Keratinocyte (primary cell): ENCODE measurements around the gene TBRG4. TPM values are rescaled to one million over a fixed set of nuclear protein-coding genes. Genes with fewer than 3 reads are reported as not detected.

Experiments
- DNase-seq: peaks from one replicate; pipeline ENCODE4 v3.0.0-alpha.2; 2011; ENCODE audit warnings: low read depth, missing footprints, low spot score
- FAIRE-seq: peaks from 2 replicates; lab custom pipeline; 2011; peaks lifted over from hg19 to GRCh38; lab: Jason Lieb, UNC
- H2AFZ ChIP-seq: 2 replicates; pipeline ENCODE4 v1.6.0; 2012; ENCODE audit warnings: low read length, control low read depth, inconsistent platforms; ENCODE audit not compliant: control insufficient read depth
- H3K27ac ChIP-seq: 2 replicates; pipeline ENCODE4 v1.5.1; 2011; ENCODE audit warnings: low read length; ENCODE audit not compliant: control insufficient read depth, insufficient read depth
- H3K27me3 ChIP-seq: 3 replicates; pipeline ENCODE4 v1.6.0; 2011; ENCODE audit warnings: low read length; ENCODE audit not compliant: control insufficient read depth, insufficient read depth; ENCODE audit errors: extremely low read depth
- H3K36me3 ChIP-seq, 2 experiments: 2 replicates in 1 of 2; 3 replicates in 1 of 2; pipeline ENCODE4 v1.5.1; 2011; ENCODE audit warnings: low read length in 2 of 2, mild to moderate bottlenecking in 1 of 2; ENCODE audit not compliant: control insufficient read depth in 2 of 2, insufficient read depth in 2 of 2; ENCODE audit errors: extremely low read depth in 1 of 2
- H3K4me1 ChIP-seq: 3 replicates; pipeline ENCODE4 v1.5.1; 2011; ENCODE audit warnings: low read length; ENCODE audit not compliant: control insufficient read depth, insufficient read depth; ENCODE audit errors: extremely low read depth
- H3K4me2 ChIP-seq: 3 replicates; pipeline ENCODE4 v1.6.0; 2011; ENCODE audit warnings: low read depth, low read length; ENCODE audit not compliant: control insufficient read depth, insufficient read depth; ENCODE audit errors: extremely low read depth
- H3K4me3 ChIP-seq, 3 experiments: fragments of 200-600 bp in 1 of 3; sonication (generic) in 1 of 3; 2 replicates in 2 of 3; 3 replicates in 1 of 3; pipeline ENCODE4 v1.5.1; 2011 to 2016; ENCODE audit warnings: low read length in 3 of 3, mild to moderate bottlenecking in 3 of 3, control low read depth in 2 of 3, inconsistent platforms in 1 of 3, low read depth in 1 of 3, mixed read lengths in 1 of 3, mixed run types in 1 of 3, moderate library complexity in 1 of 3; ENCODE audit not compliant: control insufficient read depth in 2 of 3, insufficient read depth in 2 of 3; ENCODE audit errors: extremely low read depth in 1 of 3
- H3K79me2 ChIP-seq: 2 replicates; pipeline ENCODE4 v1.6.0; 2012; ENCODE audit warnings: low read length; ENCODE audit not compliant: control insufficient read depth, insufficient read depth
- H3K9ac ChIP-seq: 3 replicates; pipeline ENCODE4 v1.6.0; 2011; ENCODE audit warnings: low read length; ENCODE audit not compliant: control insufficient read depth, insufficient read depth; ENCODE audit errors: extremely low read depth
- H3K9me1 ChIP-seq: 3 replicates; pipeline ENCODE4 v1.6.0; 2011; ENCODE audit warnings: low read length; ENCODE audit not compliant: control insufficient read depth, insufficient read depth; ENCODE audit errors: extremely low read depth
- H3K9me3 ChIP-seq: 2 replicates; pipeline ENCODE4 v1.5.1; 2012; ENCODE audit warnings: low read depth, low read length; ENCODE audit not compliant: control insufficient read depth
- H4K20me1 ChIP-seq: 3 replicates; pipeline ENCODE4 v1.6.0; 2011; ENCODE audit warnings: low read length; ENCODE audit not compliant: control insufficient read depth, insufficient read depth; ENCODE audit errors: extremely low read depth
- EZH2 ChIP-seq: IDR thresholded peaks from one replicate; pipeline ENCODE4 v1.6.1; 2012; ENCODE audit warnings: inconsistent platforms, mild to moderate bottlenecking, low read length, moderate library complexity
- dilution Hi-C: fragments of 300-500 bp; cut with MboI; formaldehyde crosslinking; loops from one replicate; pipeline ENCODE4 v1.7.0; 2020; ENCODE audit warnings: low sequenced_read_pairs; ENCODE audit not compliant: extremely low pct_ligation_motif_present
- polyA plus RNA-seq, 5 experiments: library from polyadenylated mRNA; depleted of rRNA in 3 of 5; stranded (reverse) in 3 of 5; stranded (forward) in 1 of 5; unstranded in 1 of 5; fragments of >200 nt; gene quantifications; 1 replicate in 1 of 5; 2 replicates in 3 of 5; 3 replicates in 1 of 5; pipeline versions ENCODE4 v1.2.1 to v1.2.3, GENCODE V29; 2011 to 2012; ENCODE audit warnings: missing spikeins in 2 of 5, low read depth in 1 of 5, low replicate concordance in 1 of 5
- TF ChIP-seq, protein P1 (sequence below), 3 experiments: IDR thresholded peaks in 1 of 3; conservative IDR thresholded peaks in 1 of 3; optimal IDR thresholded peaks in 1 of 3; 2 replicates in 2 of 3; 3 replicates in 1 of 3; pipeline versions ENCODE3 to v1.5.1; 2011; ENCODE audit warnings: low read length in 3 of 3, mild to moderate bottlenecking in 3 of 3, moderate library complexity in 2 of 3, control low read depth in 1 of 3, inconsistent platforms in 1 of 3; ENCODE audit not compliant: insufficient read depth in 2 of 3; ENCODE audit errors: extremely low read depth in 1 of 3

Gene TBRG4
- polyA plus RNA-seq, 1 donor (not counting 4 experiments of a cell fraction or from before 2014, with no cell fraction given): 90.5 TPM

GRCh38 chr7:45071528-45071927, 40.0 kb downstream of the TBRG4 start:
- dilution Hi-C loops: no loop called here
- H3K27me3 ChIP-seq: no peaks in the 10 kb centered on the region
- H3K4me2 ChIP-seq: no peak overlapping the region
- no peak overlapping the region for H2AFZ ChIP-seq
- TF ChIP-seq EZH2: no peak
- TF ChIP-seq, protein P1, sequence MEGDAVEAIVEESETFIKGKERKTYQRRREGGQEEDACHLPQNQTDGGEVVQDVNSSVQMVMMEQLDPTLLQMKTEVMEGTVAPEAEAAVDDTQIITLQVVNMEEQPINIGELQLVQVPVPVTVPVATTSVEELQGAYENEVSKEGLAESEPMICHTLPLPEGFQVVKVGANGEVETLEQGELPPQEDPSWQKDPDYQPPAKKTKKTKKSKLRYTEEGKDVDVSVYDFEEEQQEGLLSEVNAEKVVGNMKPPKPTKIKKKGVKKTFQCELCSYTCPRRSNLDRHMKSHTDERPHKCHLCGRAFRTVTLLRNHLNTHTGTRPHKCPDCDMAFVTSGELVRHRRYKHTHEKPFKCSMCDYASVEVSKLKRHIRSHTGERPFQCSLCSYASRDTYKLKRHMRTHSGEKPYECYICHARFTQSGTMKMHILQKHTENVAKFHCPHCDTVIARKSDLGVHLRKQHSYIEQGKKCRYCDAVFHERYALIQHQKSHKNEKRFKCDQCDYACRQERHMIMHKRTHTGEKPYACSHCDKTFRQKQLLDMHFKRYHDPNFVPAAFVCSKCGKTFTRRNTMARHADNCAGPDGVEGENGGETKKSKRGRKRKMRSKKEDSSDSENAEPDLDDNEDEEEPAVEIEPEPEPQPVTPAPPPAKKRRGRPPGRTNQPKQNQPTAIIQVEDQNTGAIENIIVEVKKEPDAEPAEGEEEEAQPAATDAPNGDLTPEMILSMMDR (optimal IDR thresholded peaks at IDR 0.05 in 1 of 3, IDR thresholded peaks at IDR 0.05 in 1 of 3, conservative IDR thresholded peaks at IDR 0.05 in 1 of 3; ENCODE audit: extremely low read depth in 1 of 3, insufficient read depth in 2 of 3, low read length in 3 of 3): no peak
- peaks cover 4% of the 10 kb centered on the region for H3K4me1 ChIP-seq
- DNase-seq (no peak), FAIRE-seq (no peak)
- H4K20me1 ChIP-seq: no peaks in the 10 kb centered on the region
- no peaks in the 10 kb centered on the region for H3K9me3 ChIP-seq
- H3K4me3 ChIP-seq: no peak overlapping the region
- H3K27ac ChIP-seq: no peak overlapping the region
- no peak overlapping the region for H3K9ac ChIP-seq
- peaks cover 42 to 49% of the 10 kb centered on the region in 2 experiments for H3K36me3 ChIP-seq
- no peaks in the 10 kb centered on the region for H3K9me1 ChIP-seq
- peaks cover 2% of the 10 kb centered on the region for H3K79me2 ChIP-seq

DNA sequence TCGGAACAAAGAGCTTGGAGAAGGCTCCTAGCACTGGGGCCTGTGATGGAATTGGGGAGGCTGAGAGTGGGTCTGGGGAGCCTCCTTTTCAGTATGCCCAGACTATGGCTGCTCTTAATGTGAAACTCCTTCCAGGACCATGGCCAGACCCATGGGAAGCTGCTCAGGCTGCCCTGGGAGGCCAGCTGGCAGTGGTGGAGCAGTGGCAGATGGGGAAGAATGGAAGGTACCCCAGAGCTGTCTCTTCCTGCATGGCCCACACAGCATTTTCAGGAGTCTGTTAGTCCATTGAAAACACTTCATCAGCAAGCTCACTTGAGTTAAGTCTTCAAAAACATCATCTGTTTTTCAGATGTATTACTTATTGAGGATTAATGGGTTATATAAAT, 41.2 kb downstream of the TBRG4 start:
- Histone ChIP-seq H2AFZ (no peak overlapping the region), H3K36me3 (peaks cover 43% of the 10 kb centered on the region in 2 experiments), H4K20me1 (no peaks in the 10 kb centered on the region), H3K4me3 (no peak overlapping the region), H3K79me2 (peaks cover 5% of the 10 kb centered on the region), H3K9me3 (no peaks in the 10 kb centered on the region), H3K27me3 (no peaks in the 10 kb centered on the region), H3K9me1 (no peaks in the 10 kb centered on the region), H3K27ac (no peak overlapping the region), H3K4me2 (no peak overlapping the region), H3K4me1 (peaks cover 4% of the 10 kb centered on the region), H3K9ac (no peak overlapping the region)
- DNase-seq (no peak), FAIRE-seq (no peak)
- dilution Hi-C loops: no loop called here
- TF ChIP-seq EZH2: no peak
- TF ChIP-seq, protein P1 (optimal IDR thresholded peaks at IDR 0.05 in 1 of 3, IDR thresholded peaks at IDR 0.05 in 1 of 3, conservative IDR thresholded peaks at IDR 0.05 in 1 of 3; ENCODE audit: extremely low read depth in 1 of 3, insufficient read depth in 2 of 3, low read length in 3 of 3): no peak
